CD4-positive, alpha-beta T cell treated with Interferon alpha-2 for 1 hour (primary cell): Measurements from ENCODE around the gene LIN7C.

Experiments used
- DNase-seq, 2 donors: peaks; one replicate each; pipeline ENCODE4 v3.0.0-alpha.2; 2020 to 2022

LIN7C gene

DNA sequence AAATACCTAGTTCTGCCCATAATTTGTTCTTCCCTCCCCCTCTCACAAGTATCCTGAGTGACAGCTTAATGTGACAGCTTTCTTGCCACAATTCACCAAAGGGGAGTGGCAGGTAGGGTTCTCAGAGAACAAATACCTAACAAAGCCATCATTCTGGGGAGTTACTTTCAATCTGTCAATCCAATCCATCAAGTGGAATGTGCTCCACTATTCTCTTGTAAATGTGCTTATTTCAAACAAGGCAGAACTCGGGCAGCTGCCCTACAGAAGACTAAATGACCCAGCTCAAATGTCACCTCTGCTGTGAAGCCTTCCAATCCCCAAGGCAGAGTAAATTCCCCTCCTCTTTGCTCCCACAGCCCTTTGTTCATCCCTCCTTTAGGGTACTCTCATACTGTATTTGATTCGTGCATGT is 61.8 kb downstream of the LIN7C start:
- DNase-seq, result no peak
